ENCODE measurements around the gene DYNLL1. TPM values are rescaled to one million over a fixed set of nuclear protein-coding genes. Genes with fewer than 3 reads are reported as not detected.
A peak's percentile ranks its signal among the peaks of the same experiment; 100 is the strongest.

DYNLL1 gene
- total and polyA plus RNA-seq, 2 of the 13 experiments (the other 11 are each of a cell fraction or from before 2014, with no cell fraction given): 271 to 294 TPM

GRCh38 chr12:120495731-120496412 lies at the start of gene DYNLL1 (continued):
- TF ChIP-seq ZNF709 (CRISPR knock-in tag; IDR thresholded peaks at IDR 0.05) (0 out of 2 replicates have a peak, but pooled peaks have one; percentile 72), CENPT (CRISPR knock-in tag; IDR thresholded peaks at IDR 0.05; ENCODE audit: low read depth) (no peak), AGO2 (optimal IDR thresholded peaks at IDR 0.05; ENCODE audit: low read depth, low read length) (peak; percentile 61), ZMYM4 (CRISPR knock-in tag; IDR thresholded peaks at IDR 0.05) (peak; percentile 59; the same call in 1 of the 2 replicates), DNMT3B (CRISPR knock-in tag; conservative IDR thresholded peaks at IDR 0.05) (no peak), ATRX (CRISPR knock-in tag; IDR thresholded peaks at IDR 0.05; ENCODE audit: borderline replicate concordance) (no peak), ZNF782 (CRISPR knock-in tag; IDR thresholded peaks at IDR 0.05; ENCODE audit: borderline replicate concordance) (no peak), ZNF484 (CRISPR knock-in tag; IDR thresholded peaks at IDR 0.05; ENCODE audit: borderline replicate concordance, low read depth) (no peak), FIP1L1 (IDR thresholded peaks at IDR 0.05; ENCODE audit: borderline replicate concordance, insufficient read depth, low read depth, low read length) (no peak), NFATC3 (CRISPR knock-in tag; IDR thresholded peaks at IDR 0.05) (no peak), MAFK (conservative IDR thresholded peaks at IDR 0.05 in 1 of 2, IDR thresholded peaks at IDR 0.05 in 1 of 2; ENCODE audit: low read length in 2 of 2) (no peak), ZNF337 (CRISPR knock-in tag; IDR thresholded peaks at IDR 0.05; ENCODE audit: borderline replicate concordance, low read depth) (no peak), ZNF282 (IDR thresholded peaks at IDR 0.05; ENCODE audit: partially characterized antibody) (no peak), GMEB2 (CRISPR knock-in tag; IDR thresholded peaks at IDR 0.05; ENCODE audit: low read depth) (0 out of 2 replicates have a peak, but pooled peaks have one; percentile 43), ZBTB14 (CRISPR knock-in tag; IDR thresholded peaks at IDR 0.05) (no peak; the same call in 1 of the 2 replicates)
- TF ChIP-seq, protein P1, sequence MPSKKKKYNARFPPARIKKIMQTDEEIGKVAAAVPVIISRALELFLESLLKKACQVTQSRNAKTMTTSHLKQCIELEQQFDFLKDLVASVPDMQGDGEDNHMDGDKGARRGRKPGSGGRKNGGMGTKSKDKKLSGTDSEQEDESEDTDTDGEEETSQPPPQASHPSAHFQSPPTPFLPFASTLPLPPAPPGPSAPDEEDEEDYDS (CRISPR knock-in tag; IDR thresholded peaks at IDR 0.05): peak; percentile 98
- TF ChIP-seq, protein P2, sequence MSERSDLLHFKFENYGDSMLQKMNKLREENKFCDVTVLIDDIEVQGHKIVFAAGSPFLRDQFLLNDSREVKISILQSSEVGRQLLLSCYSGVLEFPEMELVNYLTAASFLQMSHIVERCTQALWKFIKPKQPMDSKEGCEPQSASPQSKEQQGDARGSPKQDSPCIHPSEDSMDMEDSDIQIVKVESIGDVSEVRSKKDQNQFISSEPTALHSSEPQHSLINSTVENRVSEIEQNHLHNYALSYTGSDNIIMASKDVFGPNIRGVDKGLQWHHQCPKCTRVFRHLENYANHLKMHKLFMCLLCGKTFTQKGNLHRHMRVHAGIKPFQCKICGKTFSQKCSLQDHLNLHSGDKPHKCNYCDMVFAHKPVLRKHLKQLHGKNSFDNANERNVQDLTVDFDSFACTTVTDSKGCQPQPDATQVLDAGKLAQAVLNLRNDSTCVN (CRISPR knock-in tag; IDR thresholded peaks at IDR 0.05; ENCODE audit: borderline replicate concordance): 0 out of 2 replicates have a peak, but pooled peaks have one; percentile 29
- TF ChIP-seq, protein P3, sequence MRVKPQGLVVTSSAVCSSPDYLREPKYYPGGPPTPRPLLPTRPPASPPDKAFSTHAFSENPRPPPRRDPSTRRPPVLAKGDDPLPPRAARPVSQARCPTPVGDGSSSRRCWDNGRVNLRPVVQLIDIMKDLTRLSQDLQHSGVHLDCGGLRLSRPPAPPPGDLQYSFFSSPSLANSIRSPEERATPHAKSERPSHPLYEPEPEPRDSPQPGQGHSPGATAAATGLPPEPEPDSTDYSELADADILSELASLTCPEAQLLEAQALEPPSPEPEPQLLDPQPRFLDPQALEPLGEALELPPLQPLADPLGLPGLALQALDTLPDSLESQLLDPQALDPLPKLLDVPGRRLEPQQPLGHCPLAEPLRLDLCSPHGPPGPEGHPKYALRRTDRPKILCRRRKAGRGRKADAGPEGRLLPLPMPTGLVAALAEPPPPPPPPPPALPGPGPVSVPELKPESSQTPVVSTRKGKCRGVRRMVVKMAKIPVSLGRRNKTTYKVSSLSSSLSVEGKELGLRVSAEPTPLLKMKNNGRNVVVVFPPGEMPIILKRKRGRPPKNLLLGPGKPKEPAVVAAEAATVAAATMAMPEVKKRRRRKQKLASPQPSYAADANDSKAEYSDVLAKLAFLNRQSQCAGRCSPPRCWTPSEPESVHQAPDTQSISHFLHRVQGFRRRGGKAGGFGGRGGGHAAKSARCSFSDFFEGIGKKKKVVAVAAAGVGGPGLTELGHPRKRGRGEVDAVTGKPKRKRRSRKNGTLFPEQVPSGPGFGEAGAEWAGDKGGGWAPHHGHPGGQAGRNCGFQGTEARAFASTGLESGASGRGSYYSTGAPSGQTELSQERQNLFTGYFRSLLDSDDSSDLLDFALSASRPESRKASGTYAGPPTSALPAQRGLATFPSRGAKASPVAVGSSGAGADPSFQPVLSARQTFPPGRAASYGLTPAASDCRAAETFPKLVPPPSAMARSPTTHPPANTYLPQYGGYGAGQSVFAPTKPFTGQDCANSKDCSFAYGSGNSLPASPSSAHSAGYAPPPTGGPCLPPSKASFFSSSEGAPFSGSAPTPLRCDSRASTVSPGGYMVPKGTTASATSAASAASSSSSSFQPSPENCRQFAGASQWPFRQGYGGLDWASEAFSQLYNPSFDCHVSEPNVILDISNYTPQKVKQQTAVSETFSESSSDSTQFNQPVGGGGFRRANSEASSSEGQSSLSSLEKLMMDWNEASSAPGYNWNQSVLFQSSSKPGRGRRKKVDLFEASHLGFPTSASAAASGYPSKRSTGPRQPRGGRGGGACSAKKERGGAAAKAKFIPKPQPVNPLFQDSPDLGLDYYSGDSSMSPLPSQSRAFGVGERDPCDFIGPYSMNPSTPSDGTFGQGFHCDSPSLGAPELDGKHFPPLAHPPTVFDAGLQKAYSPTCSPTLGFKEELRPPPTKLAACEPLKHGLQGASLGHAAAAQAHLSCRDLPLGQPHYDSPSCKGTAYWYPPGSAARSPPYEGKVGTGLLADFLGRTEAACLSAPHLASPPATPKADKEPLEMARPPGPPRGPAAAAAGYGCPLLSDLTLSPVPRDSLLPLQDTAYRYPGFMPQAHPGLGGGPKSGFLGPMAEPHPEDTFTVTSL (CRISPR knock-in tag; IDR thresholded peaks at IDR 0.05; ENCODE audit: borderline replicate concordance): no peak
